HEK293 (cell line): ENCODE measurements around the gene SNAP91.

Experiments used
- CTCF ChIA-PET: fragments of 350-600 bp; formaldehyde crosslinking; extraction: SDS; loops from one replicate; lab custom pipeline; 2021; ENCODE audit warnings: antibody characterized with exemption; lab: Yijun Ruan, JAX
- POLR2A ChIA-PET: fragments of 300-600 bp; formaldehyde crosslinking; extraction: SDS; loops from one replicate; lab custom pipeline; 2020; ENCODE audit warnings: antibody characterized with exemption, inconsistent platforms; lab: Yijun Ruan, JAX
- H3K27ac ChIP-seq: fragments of 200-500 bp; sonication (Bioruptor generic); 2 replicates; pipeline ENCODE4 v1.5.1; 2014; ENCODE audit warnings: low read depth, low read length, control low read depth, inconsistent platforms; ENCODE audit errors: extremely low read depth
- H3K36me3 ChIP-seq, 2 experiments: fragments of 200-500 bp in 1 of 2; sonication (Bioruptor generic) in 1 of 2; 1 replicate in 1 of 2; 2 replicates in 1 of 2; pipeline ENCODE4 v1.5.1; 2014 to 2017; ENCODE audit warnings: inconsistent platforms in 2 of 2, low read length in 2 of 2; ENCODE audit not compliant: control insufficient read depth in 2 of 2, insufficient read depth in 1 of 2
- H3K4me1 ChIP-seq: fragments of 200-500 bp; sonication (Bioruptor generic); 2 replicates; pipeline ENCODE4 v1.5.1; 2014; ENCODE audit warnings: mild to moderate bottlenecking, low read length, inconsistent platforms; ENCODE audit not compliant: control insufficient read depth, insufficient read depth
- H3K4me3 ChIP-seq: 2 replicates; pipeline ENCODE4 v1.5.1; 2011; ENCODE audit warnings: low read depth, mild to moderate bottlenecking, control low read depth, low read length, moderate library complexity
- H3K9me3 ChIP-seq: fragments of 200-500 bp; sonication (Bioruptor generic); 2 replicates; pipeline ENCODE4 v1.5.1; 2014; ENCODE audit warnings: low read depth, low read length, inconsistent platforms; ENCODE audit not compliant: control insufficient read depth, insufficient read depth
- HOXA7 ChIP-seq: sonication (generic); formaldehyde crosslinking; IDR thresholded peaks from 2 replicates; pipeline ENCODE4 v1.8.1; 2022; ENCODE audit warnings: missing genetic modification reagents, borderline replicate concordance
- SP2 ChIP-seq: fragments of 450-650 bp; formaldehyde crosslinking; IDR thresholded peaks from 2 replicates; pipeline ENCODE4 v1.5.1; 2016; ENCODE audit warnings: missing biosample characterization, missing genetic modification characterization
- ZNF112 ChIP-seq: fragments of 450-650 bp; formaldehyde crosslinking; IDR thresholded peaks from 2 replicates; pipeline ENCODE4 v1.5.0; 2017; ENCODE audit warnings: missing biosample characterization, missing genetic modification characterization
- ZNF184 ChIP-seq: fragments of 450-650 bp; IDR thresholded peaks from 2 replicates; pipeline ENCODE4 v1.5.1; 2018; ENCODE audit warnings: missing biosample characterization, mild to moderate bottlenecking, missing genetic modification characterization
- ZNF211 ChIP-seq: fragments of 450-650 bp; formaldehyde crosslinking; IDR thresholded peaks from 2 replicates; pipeline ENCODE4 v1.5.1; 2016; ENCODE audit warnings: low read depth, missing biosample characterization, missing genetic modification characterization
- ZNF274 ChIP-seq, 2 experiments: fragments of 200-500 bp in 1 of 2; fragments of 450-650 bp in 1 of 2; sonication (Bioruptor generic) in 1 of 2; formaldehyde crosslinking in 1 of 2; IDR thresholded peaks; 2 replicates each; pipeline versions ENCODE4 v1.5.1 to v1.6.1; 2014 to 2016; ENCODE audit warnings: borderline replicate concordance in 1 of 2, inconsistent platforms in 1 of 2, low read length in 1 of 2, missing biosample characterization in 1 of 2, missing genetic modification characterization in 1 of 2
- ZNF311 ChIP-seq: fragments of 450-650 bp; formaldehyde crosslinking; IDR thresholded peaks from 2 replicates; pipeline ENCODE4 v1.5.1; 2017; ENCODE audit warnings: missing biosample characterization, missing genetic modification characterization, borderline replicate concordance
- ZNF404 ChIP-seq: fragments of 450-650 bp; formaldehyde crosslinking; IDR thresholded peaks from 2 replicates; pipeline ENCODE4 v1.5.1; 2017; ENCODE audit warnings: missing biosample characterization, missing genetic modification characterization
- ZNF426 ChIP-seq: fragments of 450-650 bp; formaldehyde crosslinking; IDR thresholded peaks from 2 replicates; pipeline ENCODE4 v1.5.1; 2017; ENCODE audit warnings: missing biosample characterization, missing genetic modification characterization, mild to moderate bottlenecking, inconsistent platforms, moderate library complexity
- ZNF510 ChIP-seq: fragments of 450-650 bp; formaldehyde crosslinking; IDR thresholded peaks from 2 replicates; pipeline ENCODE4 v1.5.1; 2018; ENCODE audit warnings: mild to moderate bottlenecking, missing genetic modification characterization, missing biosample characterization; ENCODE audit not compliant: insufficient replicate concordance
- ZNF571 ChIP-seq: fragments of 450-650 bp; formaldehyde crosslinking; IDR thresholded peaks from 2 replicates; pipeline ENCODE4 v1.5.0; 2017; ENCODE audit warnings: missing biosample characterization, missing genetic modification characterization
- ZNF777 ChIP-seq: fragments of 450-650 bp; formaldehyde crosslinking; IDR thresholded peaks from 2 replicates; pipeline ENCODE4 v1.5.1; 2017; ENCODE audit warnings: missing biosample characterization, missing genetic modification characterization, borderline replicate concordance
- TF ChIP-seq, protein P1 (sequence below): fragments of 450-650 bp; formaldehyde crosslinking; IDR thresholded peaks from 2 replicates; pipeline ENCODE4 v1.5.1; 2017; ENCODE audit warnings: missing biosample characterization, missing genetic modification characterization
- TF ChIP-seq, protein P2 (sequence below): fragments of 450-650 bp; formaldehyde crosslinking; conservative IDR thresholded peaks from 2 replicates; pipeline ENCODE4 v1.5.1; 2016; ENCODE audit warnings: low read depth, missing biosample characterization, missing genetic modification characterization
- TF ChIP-seq, protein P3 (sequence below): fragments of 450-650 bp; formaldehyde crosslinking; IDR thresholded peaks from 2 replicates; pipeline ENCODE4 v1.5.1; 2016; ENCODE audit warnings: missing biosample characterization, missing genetic modification characterization
- TF ChIP-seq, protein P4 (sequence below): fragments of 450-650 bp; formaldehyde crosslinking; IDR thresholded peaks from 2 replicates; pipeline ENCODE4 v1.5.1; 2016; ENCODE audit warnings: missing biosample characterization, missing genetic modification characterization
- TF ChIP-seq, protein P5 (sequence below): fragments of 450-650 bp; formaldehyde crosslinking; IDR thresholded peaks from 2 replicates; pipeline ENCODE4 v1.5.1; 2017; ENCODE audit warnings: missing biosample characterization, missing genetic modification characterization
- TF ChIP-seq, protein P6 (sequence below): fragments of 450-650 bp; formaldehyde crosslinking; IDR thresholded peaks from 2 replicates; pipeline ENCODE4 v1.5.1; 2016; ENCODE audit warnings: missing biosample characterization, missing genetic modification characterization

Gene SNAP91

DNA sequence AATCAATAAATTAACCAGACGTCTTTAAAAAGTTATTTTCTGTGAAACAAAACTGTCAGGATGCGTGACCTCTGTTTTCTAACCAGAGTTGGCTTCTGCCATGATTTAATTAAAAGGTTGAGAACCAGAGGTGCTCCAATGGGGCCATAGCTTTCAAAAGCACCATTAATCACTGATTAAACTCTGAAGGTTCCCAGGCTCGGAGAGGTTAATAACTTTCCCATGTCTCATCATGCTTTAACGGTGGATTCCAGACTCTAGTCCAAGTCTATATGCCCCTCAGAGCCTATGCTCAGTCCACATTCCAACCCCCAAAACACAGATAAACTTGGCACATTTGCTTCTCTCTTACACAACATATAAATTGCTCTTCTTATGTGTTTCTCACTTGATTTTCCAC lies 95.5 kb downstream of the SNAP91 start:
- no peak overlapping the region for H3K4me3 ChIP-seq
- no peaks in the 10 kb centered on the region for H3K4me1 ChIP-seq
- TF ChIP-seq ZNF404 (tag by site-specific recombination) (no peak), HOXA7 (no peak), ZNF112 (tag by site-specific recombination) (no peak), SP2 (tag by site-specific recombination) (no peak), ZNF426 (no peak)
- no peak overlapping the region for H3K27ac ChIP-seq
- H3K36me3 ChIP-seq, result no peaks in the 10 kb centered on the region
- CTCF ChIA-PET, result interaction anchor here (0.6 to 1.6 kb wide), 3 partner anchors 10 to 1707 kb away, joined by 3 read pairs; no protein-coding TSS in a partner anchor
- no peaks in the 10 kb centered on the region for H3K9me3 ChIP-seq
- POLR2A ChIA-PET, result no interaction called here

DNA sequence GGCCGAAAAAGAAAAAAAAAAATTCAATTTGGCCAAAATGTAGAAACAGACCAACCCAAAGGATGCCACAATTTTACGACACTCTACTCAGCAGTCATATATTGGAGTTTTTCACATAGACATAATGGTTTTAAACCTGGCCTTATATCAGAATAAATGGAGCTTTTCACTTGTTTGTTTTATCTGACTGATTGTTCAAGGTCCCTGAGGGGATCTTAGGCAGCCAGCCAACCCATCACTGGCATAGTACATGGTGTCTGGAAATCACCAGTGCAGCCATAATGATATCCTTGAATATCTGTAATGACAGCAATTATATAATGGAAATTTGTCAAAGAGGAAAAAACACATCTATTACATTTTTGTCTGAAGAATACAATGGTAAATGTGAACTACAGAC lies 99.7 kb downstream of the SNAP91 start:
- Histone ChIP-seq H3K36me3 (no peaks in the 10 kb centered on the region), H3K27ac (no peak overlapping the region), H3K4me1 (peaks cover 5% of the 10 kb centered on the region; the same call in 1 of the 2 replicates), H3K9me3 (no peaks in the 10 kb centered on the region), H3K4me3 (no peak overlapping the region)
- ChIA-PET CTCF (interaction anchor here (0.5 kb wide), 1 partner anchor 582 kb away, joined by 3 read pairs; no protein-coding TSS in a partner anchor), POLR2A (interaction anchor here (0.9 kb wide), 1 partner anchor 250 kb away, joined by 3 read pairs; the partner anchor contains the start of gene CYB5R4)
- no peak for TF ChIP-seq ZNF274 (IDR thresholded peaks at IDR 0.05; ENCODE audit: low read length)
- no peak for TF ChIP-seq ZNF274 (tag by site-specific recombination; IDR thresholded peaks at IDR 0.05; ENCODE audit: borderline replicate concordance)
- TF ChIP-seq, protein P1, sequence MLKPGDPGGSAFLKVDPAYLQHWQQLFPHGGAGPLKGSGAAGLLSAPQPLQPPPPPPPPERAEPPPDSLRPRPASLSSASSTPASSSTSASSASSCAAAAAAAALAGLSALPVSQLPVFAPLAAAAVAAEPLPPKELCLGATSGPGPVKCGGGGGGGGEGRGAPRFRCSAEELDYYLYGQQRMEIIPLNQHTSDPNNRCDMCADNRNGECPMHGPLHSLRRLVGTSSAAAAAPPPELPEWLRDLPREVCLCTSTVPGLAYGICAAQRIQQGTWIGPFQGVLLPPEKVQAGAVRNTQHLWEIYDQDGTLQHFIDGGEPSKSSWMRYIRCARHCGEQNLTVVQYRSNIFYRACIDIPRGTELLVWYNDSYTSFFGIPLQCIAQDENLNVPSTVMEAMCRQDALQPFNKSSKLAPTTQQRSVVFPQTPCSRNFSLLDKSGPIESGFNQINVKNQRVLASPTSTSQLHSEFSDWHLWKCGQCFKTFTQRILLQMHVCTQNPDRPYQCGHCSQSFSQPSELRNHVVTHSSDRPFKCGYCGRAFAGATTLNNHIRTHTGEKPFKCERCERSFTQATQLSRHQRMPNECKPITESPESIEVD (tag by site-specific recombination), result peak; percentile 60

DNA sequence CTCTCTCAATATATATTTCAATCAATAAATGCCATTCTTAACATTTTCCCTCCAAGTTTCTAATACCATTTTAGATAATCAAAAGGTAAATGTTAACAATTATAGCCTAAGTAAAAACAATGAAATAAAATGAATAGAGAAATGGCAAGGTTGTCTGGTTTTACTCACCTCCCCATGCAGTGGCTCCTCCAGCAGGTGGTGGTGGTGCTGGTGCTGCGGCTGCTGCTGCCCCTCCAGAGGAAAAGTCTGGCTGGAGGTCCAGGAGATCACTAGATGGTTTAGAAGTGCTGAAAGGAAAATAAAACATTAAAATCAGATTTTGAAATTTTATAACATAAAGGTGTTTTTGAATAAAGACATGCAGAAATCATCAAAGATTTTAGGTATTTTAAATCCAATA lies 103.4 kb downstream of the SNAP91 start:
- TF ChIP-seq, protein P2, sequence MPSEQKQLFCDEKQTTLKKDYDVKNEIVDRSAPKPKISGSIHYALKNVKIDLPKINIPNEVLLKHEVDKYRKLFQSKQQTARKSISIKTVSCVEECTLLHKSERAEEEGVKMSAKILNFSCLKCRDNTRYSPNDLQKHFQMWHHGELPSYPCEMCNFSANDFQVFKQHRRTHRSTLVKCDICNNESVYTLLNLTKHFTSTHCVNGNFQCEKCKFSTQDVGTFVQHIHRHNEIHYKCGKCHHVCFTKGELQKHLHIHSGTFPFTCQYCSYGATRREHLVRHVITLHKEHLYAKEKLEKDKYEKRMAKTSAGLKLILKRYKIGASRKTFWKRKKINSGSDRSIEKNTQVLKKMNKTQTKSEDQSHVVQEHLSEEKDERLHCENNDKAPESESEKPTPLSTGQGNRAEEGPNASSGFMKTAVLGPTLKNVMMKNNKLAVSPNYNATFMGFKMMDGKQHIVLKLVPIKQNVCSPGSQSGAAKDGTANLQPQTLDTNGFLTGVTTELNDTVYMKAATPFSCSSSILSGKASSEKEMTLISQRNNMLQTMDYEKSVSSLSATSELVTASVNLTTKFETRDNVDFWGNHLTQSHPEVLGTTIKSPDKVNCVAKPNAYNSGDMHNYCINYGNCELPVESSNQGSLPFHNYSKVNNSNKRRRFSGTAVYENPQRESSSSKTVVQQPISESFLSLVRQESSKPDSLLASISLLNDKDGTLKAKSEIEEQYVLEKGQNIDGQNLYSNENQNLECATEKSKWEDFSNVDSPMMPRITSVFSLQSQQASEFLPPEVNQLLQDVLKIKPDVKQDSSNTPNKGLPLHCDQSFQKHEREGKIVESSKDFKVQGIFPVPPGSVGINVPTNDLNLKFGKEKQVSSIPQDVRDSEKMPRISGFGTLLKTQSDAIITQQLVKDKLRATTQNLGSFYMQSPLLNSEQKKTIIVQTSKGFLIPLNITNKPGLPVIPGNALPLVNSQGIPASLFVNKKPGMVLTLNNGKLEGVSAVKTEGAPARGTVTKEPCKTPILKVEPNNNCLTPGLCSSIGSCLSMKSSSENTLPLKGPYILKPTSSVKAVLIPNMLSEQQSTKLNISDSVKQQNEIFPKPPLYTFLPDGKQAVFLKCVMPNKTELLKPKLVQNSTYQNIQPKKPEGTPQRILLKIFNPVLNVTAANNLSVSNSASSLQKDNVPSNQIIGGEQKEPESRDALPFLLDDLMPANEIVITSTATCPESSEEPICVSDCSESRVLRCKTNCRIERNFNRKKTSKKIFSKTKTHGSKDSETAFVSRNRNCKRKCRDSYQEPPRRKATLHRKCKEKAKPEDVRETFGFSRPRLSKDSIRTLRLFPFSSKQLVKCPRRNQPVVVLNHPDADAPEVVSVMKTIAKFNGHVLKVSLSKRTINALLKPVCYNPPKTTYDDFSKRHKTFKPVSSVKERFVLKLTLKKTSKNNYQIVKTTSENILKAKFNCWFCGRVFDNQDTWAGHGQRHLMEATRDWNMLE, result no peak
- TF ChIP-seq ZNF571 (tag by site-specific recombination), result no peak
- no peak for TF ChIP-seq ZNF184 (tag by site-specific recombination)
- TF ChIP-seq ZNF311 (tag by site-specific recombination), result no peak
- TF ChIP-seq, protein P3, sequence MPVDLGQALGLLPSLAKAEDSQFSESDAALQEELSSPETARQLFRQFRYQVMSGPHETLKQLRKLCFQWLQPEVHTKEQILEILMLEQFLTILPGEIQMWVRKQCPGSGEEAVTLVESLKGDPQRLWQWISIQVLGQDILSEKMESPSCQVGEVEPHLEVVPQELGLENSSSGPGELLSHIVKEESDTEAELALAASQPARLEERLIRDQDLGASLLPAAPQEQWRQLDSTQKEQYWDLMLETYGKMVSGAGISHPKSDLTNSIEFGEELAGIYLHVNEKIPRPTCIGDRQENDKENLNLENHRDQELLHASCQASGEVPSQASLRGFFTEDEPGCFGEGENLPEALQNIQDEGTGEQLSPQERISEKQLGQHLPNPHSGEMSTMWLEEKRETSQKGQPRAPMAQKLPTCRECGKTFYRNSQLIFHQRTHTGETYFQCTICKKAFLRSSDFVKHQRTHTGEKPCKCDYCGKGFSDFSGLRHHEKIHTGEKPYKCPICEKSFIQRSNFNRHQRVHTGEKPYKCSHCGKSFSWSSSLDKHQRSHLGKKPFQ, result no peak
- TF ChIP-seq ZNF510 (tag by site-specific recombination), result no peak
- TF ChIP-seq, protein P4, sequence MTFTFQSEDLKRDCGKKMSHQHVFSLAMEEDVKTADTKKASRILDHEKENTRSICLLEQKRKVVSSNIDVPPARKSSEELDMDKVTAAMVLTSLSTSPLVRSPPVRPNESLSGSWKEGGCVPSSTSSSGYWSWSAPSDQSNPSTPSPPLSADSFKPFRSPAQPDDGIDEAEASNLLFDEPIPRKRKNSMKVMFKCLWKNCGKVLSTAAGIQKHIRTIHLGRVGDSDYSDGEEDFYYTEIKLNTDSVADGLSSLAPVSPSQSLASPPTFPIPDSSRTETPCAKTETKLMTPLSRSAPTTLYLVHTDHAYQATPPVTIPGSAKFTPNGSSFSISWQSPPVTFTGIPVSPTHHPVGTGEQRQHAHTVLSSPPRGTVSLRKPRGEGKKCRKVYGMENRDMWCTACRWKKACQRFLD (tag by site-specific recombination), result no peak
- TF ChIP-seq, protein P5, sequence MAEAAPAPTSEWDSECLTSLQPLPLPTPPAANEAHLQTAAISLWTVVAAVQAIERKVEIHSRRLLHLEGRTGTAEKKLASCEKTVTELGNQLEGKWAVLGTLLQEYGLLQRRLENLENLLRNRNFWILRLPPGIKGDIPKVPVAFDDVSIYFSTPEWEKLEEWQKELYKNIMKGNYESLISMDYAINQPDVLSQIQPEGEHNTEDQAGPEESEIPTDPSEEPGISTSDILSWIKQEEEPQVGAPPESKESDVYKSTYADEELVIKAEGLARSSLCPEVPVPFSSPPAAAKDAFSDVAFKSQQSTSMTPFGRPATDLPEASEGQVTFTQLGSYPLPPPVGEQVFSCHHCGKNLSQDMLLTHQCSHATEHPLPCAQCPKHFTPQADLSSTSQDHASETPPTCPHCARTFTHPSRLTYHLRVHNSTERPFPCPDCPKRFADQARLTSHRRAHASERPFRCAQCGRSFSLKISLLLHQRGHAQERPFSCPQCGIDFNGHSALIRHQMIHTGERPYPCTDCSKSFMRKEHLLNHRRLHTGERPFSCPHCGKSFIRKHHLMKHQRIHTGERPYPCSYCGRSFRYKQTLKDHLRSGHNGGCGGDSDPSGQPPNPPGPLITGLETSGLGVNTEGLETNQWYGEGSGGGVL (tag by site-specific recombination), result no peak
- TF ChIP-seq, protein P6, sequence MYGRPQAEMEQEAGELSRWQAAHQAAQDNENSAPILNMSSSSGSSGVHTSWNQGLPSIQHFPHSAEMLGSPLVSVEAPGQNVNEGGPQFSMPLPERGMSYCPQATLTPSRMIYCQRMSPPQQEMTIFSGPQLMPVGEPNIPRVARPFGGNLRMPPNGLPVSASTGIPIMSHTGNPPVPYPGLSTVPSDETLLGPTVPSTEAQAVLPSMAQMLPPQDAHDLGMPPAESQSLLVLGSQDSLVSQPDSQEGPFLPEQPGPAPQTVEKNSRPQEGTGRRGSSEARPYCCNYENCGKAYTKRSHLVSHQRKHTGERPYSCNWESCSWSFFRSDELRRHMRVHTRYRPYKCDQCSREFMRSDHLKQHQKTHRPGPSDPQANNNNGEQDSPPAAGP (tag by site-specific recombination), result no peak
- no peak for TF ChIP-seq ZNF211 (tag by site-specific recombination)
- no peak for TF ChIP-seq ZNF777 (tag by site-specific recombination)
- TF ChIP-seq, all 188 proteins: peak for 0

More for the DNA sequence above, 103.4 kb downstream of the SNAP91 start:
- Histone ChIP-seq H3K36me3 (no peaks in the 10 kb centered on the region), H3K9me3 (no peaks in the 10 kb centered on the region), H3K4me1 (peaks cover 5% of the 10 kb centered on the region; the same call in 1 of the 2 replicates), H3K27ac (no peak overlapping the region), H3K4me3 (no peak overlapping the region)
- CTCF ChIA-PET, result no interaction called here
- POLR2A ChIA-PET, result no interaction called here
